GM19468 (cell line): ENCODE data around the gene RAMAC.
"Not testable (repeated sequence)": the region's sequence is repeated elsewhere in the genome, so short reads cannot be mapped to it uniquely, and the experiment has no call there.

Source experiments
- ATAC-seq: cut with Tn5 transposase; IDR thresholded peaks from one replicate; pipeline ENCODE4 v1.9.1; 2021; ENCODE audit warnings: mild to moderate bottlenecking, moderate library complexity, moderate number of reproducible peaks; ENCODE audit not compliant: unreplicated experiment; ENCODE audit errors: extremely low read depth

The RAMAC gene

DNA sequence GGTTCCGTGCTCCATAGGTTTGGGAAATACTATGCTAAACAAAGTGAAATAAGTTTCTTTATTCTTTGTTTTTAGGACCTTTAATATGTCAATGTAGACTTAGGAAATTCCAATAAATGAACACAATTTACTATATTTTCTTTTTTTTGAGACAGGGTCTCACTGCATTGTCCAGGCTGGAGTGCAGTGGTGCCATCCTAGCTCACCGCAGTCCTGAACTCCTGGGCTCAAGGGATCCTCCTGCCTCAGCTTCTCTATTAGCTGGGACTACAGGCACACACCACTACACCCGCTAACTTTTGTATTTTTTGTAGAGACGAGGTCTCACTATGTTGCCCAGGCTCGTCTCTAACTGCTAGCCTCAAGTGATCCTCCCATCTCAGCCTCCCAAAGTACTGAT is 21.1 kb upstream of the RAMAC start:
- ATAC-seq = no peak

DNA sequence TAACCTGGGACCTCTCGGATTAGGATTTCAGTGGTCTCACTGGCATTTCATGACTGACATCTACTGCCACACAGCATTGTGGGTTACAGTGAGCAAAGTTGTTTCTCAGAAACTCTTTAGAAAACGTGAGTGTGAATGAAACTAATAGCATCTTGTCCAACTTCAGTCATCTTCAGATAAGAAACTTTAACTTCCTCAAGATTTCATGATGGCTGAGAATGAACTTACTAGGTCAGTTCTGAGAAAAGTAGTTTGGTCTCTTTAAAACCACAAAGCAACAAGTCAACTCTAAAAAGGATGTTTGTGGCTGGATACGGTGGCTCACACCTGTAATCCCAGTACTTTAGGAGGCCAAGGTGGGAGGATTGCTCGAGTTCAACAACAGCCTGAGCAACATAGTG is 19.3 kb upstream of the RAMAC start:
- ATAC-seq = peak; percentile 46

DNA sequence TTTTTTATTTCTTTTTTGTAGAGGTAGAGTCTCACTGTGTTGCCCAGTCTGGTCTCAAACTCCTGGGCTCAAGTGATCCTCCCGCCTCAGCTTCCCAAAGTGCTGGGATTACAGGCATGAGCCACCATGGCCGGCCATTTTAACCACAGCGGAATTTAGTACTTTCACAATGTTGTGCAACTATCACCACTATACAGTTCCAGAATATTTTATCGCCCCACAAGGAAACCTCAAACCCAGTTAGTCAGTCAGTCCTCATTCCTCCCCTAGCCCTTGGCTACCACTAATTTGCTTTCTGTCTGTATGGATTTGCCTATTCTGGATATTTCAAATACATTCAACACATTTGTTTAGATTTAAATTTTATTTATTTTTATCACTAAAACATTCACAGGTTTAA is 17.9 kb upstream of the RAMAC start:
- no peak for ATAC-seq

DNA sequence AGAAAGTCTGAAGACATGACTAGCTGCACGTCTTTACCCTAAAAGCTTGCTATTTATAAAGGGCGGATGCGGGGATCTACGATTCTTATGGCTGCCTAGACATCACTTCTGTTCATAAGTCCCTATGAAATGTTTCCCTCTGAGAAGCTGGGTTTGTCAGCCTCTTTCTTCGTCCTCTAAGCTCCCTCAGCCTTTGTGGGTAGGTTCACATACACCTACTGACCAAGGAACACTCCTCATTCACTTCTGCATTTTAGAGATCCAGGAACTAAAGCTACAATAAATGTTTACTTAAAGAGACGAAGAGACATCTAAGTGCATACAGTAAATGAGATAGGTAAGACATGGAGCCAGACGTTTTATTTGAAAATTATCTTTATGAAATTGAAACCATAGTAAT is 16.7 kb upstream of the RAMAC start:
- ATAC-seq = no peak

DNA sequence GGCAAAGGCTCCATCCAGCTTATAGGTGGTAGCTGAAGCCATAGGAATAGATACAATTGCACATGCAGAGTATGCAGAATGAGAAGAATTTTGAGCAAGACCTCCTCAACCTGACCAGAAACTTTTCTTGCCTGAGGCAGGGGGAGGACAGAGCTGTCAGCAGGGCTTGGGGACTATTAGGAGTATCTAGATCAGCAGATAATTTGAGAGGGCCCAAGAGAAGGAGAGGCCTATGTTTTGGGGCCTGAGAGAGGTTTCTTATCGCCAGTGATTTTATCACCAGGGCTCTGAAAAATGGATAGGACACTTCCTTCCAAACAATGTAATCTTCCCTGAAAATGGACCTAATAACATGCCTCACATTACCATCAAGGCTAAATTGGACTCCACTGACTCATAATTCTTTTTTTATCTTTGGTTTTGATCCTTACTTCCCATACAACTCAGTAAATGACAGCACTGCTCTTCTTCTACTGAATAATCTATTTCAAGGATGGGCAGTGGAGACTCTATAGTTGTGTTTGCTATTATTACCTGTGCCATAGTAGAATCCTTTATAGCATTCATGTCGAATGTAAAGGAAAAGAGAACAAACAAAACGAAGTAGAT is 15.8 kb upstream of the RAMAC start:
- no peak for ATAC-seq

DNA sequence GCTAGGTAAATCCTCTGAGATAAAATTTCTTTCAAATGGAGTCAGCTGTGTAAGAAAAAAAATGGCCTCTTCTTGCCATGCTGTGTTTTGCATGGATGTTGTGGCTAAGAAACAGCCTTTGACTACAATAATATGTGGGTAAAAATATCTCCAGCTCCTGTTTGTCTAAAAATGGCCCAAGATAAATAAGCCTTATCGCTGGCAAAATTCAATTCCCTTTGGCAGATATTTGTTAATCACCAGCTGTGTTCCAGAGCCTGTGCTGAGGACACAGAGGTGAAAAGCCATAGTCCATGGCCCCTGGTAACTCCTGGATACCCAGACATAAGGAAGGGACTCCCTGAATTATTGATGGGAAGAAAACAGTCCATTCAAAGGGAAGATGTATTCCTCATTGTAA is 15.3 kb upstream of the RAMAC start:
- no peak for ATAC-seq

DNA sequence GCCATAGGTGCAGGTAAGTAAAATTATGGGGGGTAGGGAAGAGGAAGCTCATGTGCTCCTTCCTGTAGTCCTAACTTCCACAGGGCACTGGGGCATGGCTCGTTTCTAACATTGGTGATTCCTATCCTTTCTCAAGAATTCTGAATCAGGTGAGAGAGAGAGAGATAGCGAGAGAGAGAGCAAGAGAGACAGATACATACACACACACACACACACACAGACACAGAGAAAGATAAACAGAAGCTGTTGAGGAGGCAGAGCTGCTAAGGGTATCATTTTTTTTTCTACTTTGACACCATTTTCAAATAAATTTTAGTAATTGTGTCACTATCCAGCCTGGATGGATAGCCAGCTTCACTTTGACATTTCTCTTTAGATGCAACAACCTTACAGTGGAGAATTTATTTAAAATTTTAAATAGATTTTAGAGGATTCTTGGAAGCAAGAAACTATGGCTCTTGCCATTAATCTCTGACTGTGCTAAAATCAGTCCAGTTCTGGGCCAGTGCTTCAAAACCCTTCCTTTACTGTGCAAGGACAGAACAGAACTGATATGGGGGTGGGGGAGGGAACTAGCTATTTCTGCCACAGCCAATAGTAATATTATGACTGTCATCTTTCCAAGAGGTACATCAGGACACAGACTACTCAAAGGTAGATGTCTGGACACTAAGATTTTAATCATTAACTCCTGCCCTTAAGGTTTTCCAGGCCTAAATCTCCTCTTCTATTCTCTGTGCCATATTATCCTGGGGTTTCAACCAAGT is 14.6 kb upstream of the RAMAC start:
- no peak for ATAC-seq

DNA sequence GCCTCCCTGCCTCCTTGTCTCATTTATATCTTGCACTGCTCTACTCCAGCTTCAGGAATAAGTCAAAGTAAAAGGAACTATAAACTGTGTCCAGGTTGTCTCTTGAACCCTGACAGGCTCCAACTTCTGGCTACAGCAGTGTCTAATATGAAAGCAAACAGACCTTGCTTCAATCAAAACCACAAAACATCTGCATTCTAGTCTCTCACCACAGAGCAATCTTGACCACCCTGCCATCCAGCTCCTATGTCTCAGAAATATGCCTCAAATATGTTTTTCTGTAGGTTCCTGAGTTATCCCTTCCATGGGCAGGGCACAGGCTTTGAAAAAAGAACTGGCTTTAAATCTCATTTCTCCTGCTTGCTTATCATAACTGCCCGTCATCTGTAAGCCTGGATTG is 13.0 kb upstream of the RAMAC start:
- no peak for ATAC-seq

DNA sequence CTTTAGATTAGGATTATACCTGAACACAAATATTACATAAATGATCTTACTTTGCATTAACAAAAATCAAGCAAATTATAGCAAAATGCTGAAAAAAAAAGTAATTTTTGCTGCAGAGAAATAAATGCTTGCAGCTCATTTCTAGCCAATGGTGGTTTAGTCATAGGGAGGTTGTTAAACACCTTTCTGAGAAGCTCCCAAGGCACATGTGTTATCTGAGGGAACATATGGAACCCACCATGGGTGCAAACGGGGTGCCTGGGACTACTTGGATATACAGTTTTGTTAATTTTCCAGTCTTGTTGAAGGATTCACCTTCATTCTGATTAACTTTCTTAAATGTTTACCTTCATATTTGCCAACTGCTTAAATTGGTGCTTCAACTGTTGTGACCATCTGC is 8.9 kb upstream of the RAMAC start:
- no peak for ATAC-seq

DNA sequence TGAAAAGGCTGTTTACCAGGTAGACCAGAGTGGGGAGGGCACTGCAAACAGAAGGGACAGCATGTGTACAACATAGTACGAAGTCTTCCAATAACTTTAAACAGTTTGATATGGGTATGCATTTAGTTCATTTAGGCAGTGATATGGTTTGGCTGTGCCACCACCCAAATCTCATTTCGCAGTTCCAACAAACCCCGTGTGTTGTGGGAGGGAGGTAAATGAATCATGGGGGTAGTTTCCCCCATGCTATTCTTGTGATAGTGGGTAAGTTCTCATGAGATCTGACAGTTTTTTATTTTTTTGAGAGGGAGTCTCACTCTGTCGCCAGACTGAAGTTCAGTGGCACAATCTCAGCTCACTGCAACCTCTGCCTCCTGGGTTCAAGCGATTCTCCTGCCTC is 7.6 kb upstream of the RAMAC start:
- no peak for ATAC-seq

DNA sequence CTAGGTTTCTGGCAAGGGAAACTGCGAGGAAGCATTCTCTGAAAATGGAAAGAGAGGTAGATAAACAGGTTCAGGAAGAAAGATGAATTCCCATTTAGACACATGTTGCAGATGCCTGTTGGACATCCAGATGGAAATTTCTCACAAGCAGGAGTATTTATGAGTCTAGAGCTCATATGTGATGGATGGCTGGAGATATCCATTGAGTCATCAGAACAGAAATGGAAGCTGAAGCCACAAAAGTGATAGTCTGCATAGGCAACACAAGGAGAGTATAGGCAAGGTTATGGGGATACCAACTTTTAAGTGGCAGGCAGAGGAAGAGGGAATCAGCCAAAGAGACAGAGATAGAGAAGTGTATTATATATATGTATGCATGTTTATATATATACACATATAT is 6.3 kb upstream of the RAMAC start:
- ATAC-seq = no peak

DNA sequence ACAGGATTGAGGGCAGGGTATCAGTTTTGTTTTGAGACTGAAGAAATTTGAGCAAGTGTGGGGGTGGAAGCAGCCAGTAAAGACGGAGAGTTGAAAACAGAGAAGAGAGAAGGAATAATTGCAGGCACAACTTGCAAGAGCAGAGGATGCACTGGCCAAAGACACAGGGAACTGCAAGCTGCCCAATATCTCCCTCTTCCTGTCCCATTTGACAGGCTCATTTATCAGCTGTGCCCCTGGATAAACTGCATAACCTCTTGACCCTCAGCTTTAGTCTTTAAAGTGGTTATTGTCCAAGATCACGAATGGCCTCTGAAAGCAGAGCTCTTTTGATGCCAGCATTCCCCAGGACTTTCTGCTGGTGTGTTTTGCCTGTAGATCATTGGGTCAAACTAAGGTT is 5.0 kb upstream of the RAMAC start:
- no peak for ATAC-seq

DNA sequence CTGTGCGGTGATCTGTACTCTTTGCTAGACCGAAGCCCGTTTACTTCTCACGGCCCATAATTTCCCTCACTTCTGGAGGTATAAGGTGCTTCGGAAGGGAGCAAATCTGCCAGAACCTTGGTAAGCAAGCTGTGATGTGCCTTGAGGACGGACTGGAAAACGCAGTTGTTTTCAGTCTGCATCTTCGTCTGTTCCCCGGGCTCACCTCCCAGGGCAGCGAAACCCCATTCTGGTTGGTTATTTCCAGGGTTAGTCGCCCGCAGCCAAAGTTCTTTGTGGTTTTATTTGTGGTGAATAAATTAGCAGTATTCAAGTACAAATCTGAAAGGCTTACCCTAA is 401 bp downstream of the RAMAC start:
- peak; percentile 19 for ATAC-seq

DNA sequence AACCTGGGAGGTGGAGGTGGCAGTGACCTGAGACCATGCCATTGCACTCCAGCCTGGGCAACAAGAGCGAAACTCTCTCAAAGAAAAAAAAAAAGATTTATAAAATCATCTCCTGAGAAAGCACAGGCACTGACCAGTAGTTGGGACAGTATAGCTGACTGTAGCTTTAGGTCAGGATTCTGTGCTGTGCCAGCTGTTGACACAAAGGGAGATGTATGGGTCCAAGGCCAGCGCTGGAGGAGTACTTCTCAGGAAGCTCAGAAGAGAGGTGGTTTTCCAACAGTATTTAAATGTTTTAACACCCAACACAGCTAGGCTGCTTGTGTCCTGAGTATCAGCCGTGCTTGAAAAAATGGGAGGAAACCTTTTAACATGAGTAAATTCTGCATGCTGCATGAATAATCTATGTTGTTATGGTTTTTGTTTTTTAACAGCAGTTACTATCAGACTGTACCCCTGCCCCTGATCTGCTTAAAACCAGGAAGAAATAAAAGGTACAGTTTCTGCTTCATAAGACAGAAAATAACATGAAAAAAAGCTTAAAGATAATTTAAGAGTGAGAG is 6.5 kb downstream of the RAMAC start:
- no peak for ATAC-seq

DNA sequence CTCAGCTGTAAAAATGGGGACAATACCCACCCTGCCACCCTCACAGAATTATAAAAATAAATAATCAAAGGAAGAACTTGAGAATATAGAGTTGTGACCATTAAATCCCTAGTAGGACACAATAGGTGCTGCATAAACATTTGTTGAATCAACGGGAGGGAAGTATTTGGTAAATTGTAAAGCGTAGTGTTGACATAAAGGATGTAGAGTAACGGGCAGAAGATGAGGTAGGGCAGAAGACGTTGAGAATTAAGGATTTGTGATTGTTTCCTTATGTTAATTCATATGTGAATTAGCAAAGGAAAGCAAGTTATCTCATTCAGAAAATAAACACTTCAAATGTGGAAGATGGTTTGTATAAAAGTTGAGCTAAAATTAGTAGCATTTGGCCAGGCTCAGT is 7.1 kb downstream of the RAMAC start:
- no peak for ATAC-seq

DNA sequence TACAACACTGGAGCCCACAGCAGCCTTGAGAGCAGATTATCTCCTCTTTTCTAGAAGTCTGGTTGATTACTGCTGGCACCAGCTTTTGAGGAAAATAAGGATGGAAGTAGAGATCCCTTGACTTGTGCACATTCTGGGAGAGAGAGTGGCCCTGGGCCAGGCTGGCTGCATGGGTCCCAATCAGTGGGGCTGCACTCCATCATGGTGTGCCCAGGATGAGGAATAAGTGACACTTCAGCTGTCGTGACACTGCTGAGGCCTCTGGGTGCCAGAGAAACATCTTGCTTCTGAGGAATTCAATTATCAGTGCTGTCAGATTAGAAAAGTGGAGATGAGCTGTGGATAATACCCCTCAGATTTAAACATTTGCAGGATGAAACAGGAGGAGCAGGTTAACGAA is 9.1 kb downstream of the RAMAC start:
- ATAC-seq = no peak

DNA sequence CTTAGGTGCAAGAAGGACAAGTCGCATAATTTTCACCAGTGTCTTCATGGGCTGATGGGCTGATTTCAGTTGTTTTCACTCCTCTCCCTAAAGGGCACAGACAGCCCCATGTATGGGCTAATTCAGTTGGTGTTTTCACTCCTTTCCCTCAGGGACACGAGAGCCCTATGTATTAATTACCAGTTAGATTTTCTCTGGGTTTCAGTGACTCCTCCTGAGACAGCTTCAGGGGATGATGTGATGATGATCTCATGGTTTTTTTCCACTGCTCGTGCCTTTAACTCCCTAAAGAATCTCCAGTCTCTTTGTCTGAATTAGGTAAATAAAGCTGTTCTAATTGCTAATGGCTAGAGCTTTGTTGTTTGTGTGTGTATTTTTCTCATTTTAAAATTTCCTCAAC is 9.9 kb downstream of the RAMAC start:
- no peak for ATAC-seq

DNA sequence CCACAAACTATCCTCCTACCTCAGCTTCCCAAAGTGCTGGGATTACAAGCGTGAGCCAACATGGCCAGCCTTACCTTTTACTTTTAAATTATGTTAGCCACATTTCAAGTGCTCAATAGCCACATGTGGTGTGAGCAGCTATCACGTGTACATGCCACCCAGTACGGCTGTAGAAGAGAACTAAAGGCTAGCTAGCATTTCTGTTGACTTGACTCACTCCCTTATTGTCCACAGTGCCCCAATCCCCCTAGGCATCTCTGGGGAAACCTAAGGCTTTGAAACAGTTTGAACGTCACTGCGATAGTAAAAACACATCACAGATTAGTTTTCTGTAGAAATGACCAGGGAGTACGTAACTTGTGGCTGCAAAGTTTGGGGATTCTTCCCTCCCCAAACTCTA is 13.4 kb downstream of the RAMAC start:
- no peak for ATAC-seq

DNA sequence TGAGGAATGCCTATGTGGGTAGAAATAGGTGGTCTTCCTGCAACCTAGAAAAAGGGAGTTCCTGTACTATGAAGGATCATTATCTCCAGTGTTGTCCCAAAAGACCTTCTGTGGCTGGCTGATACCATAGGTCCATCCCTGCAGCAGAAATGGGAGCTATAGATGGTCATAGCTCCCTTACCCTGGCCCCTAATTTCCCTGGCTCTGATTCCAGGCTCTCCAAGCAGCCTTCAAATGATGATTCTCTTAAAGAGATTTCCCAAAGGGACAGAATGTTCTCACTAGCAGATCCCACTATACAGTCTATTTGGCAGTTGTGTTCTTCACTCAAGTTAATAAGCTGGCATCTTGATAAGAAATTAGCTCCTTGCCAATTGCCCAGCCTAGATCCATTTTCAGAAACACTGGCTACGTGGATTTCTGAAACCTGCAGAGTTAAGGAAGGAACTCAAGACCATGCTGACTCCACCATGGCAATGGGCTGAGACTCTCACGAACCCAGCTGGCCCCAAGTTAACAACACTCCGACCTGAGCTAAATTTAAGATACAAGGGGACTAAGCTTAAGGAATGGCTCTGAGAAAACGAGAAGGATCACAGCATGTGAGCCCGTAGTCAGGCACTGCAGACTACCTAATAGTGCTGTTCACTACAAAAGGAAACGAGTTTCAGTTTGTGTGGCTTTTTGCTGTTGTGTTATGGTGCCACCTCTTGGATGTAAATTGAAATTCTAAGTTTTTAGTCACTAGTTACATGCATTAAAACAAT is 14.1 kb downstream of the RAMAC start:
- ATAC-seq = peak; percentile 64

DNA sequence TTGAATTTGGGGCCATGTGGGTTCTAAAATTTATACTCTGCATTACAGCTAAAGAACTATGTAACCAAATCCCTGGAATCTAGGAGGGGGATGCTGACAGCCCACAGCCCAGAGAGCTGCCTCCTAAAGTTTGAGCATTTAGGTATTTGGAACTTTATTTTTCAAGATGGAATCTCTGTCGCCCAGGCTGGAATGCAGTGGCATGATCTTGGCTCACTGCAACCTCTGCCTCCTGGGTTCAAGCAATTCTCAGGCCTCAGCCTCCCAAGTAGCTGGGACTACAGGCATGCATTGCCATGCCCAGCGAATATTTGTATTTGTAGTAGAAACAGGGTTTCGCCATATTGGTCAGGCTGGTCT is 14.6 kb downstream of the RAMAC start:
- ATAC-seq = not testable (repeated sequence)

DNA sequence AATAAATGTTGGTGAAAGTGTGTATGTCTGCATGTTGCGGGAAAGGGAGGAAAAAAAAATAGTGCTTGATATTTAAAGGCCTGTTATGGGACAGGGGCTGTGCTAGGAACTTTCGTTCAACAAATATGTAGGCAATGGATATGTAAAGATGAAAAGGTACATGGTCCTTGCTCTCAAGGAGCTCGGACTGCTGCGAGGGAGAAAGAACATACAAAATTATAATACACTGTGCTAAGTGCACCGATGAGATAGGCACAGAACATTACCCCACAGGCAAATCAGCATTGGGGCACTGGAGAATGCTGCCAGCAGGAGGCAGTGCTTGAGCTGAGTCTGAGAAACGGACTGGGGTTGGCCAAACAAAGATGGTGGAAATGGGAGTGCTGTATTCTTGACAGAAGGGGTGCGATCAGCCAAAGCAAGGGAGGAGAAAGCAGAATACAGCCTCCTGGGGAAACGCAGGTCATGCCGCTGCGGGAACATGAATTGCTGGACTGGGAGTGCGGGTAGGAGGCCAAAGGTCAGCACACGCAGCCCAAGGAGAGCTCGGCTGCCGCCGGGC is 24.8 kb downstream of the RAMAC start:
- peak; percentile 36 for ATAC-seq
